Measurements from ENCODE around the gene EP400. TPM values are rescaled to one million over a fixed set of nuclear protein-coding genes. Genes with fewer than 3 reads are reported as not detected.
"Not testable (repeated sequence)": the region's sequence is repeated elsewhere in the genome, so short reads cannot be mapped to it uniquely, and the experiment has no call there.

Gene EP400
- total RNA-seq, 1 experiment from 2014 or later, result 6.7 TPM

DNA sequence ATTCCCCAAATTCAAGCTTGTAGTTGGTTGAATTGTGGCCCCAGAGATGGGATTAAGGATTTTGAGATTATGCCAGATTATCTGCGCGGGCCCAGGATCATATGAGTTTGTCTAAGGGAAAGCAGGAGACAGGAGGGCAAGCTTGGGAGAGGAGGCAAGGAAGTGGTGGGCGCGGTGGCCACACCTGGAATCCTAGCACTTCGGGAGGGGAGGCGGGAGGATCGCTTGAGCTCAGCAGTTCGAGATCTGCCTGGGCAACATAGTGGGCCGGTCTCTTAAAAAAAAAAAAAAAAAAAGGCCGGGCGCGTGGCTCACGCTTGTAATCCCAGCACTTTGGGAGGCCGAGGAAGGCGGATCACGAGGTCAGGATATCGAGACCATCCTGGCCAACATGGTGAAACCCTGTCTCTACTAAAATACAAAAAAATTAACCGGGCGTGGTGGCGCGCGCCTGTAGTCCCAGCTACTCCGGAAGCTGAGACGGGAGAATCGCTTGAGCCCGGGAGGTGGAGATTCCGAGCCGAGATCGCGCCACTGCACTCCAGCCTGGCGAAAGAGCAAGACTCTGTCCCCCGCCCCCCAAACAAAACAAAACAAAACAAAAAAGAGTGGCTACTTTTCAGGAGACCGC lies 21.5 kb upstream of the EP400 start:
- DNase-seq (ENCODE audit: low spot score), result no peak

DNA sequence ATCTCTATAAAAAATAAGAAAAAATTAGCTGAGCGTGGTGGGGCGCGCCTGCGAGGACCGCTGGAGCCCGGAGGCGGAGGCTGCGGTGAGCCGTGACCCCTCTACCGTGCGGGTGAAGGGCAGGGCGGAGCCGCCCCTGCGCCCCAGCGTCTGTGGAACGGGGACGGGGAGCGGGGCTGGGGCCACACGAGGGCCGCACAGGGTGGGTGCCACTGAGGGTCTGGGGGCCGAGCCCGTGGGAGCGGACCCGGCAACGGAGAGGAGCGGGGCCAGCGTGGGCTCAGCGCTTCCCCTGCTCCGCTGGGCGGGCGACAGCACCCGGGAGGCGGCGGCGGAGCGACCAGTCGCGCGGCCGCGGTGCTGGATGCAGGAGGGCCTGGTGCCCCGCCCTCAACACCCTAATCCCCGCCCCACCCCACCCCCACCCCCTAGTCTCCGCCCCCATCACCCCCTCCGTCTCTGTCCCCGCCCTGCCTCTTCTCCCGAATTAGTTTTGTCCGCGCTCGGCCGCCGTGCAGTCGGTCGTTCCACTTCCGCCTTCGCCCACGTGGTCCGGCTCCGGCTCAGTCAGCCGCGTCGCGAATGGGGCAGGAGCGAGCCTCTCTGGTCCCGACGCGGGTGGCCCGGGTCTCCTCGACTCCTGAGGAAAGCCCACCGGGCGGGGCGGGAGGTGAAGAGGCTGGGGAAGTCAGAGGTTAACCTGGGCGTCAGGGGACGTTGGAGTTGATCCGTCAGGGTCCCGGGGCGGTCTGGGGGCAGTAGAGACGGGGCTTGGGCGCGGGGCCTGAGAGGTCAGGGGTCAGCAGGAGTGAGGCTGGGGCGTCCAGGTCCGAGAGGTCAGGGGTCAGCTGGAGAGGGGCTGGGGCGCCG lies 20.8 kb upstream of the EP400 start, which contains the start of gene PUS1:
Gene PUS1 (plus strand): TSS at position 566 of the 870 bp plus-strand sequence. CDS start 447 bp downstream, outside the sequence.
- peak; percentile 93 for DNase-seq (ENCODE audit: low spot score)

DNA sequence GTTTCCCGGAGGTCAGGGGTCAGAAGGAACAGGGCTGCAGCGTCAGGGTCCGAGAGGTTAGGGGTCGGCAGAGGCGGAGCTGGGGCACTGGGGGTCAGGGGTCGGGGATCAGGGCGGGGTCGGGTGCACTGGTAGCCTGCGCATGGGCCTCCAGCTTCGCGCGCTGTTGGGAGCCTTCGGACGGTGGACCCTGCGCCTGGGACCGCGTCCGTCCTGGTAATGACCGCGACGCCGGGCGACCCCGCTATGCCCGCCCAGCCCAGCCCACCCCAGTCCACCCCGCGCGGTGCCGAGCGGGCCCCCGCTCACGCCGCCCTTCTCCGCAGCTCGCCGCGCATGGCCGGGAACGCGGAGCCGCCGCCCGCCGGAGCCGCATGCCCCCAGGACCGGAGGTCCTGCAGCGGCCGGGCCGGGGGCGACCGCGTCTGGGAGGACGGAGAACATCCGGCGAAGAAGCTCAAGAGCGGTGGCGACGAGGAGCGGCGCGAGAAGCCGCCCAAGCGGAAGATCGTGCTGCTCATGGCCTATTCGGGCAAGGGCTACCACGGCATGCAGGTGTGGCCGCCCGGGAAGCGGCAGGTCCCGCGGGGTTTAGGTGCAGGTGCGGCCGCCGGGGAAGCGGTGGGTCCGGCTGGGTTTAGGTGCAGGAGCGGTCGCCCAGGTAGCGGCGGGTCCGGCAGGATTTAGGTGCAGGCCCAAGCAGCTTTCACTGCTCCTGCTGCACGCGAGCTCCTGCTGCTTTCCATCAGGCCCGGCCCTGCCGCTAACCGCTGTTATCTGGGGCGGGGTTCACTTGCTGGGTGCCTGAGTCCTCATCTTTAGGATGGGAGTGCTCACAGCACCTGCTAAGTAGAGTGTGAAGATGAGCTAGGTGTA lies 19.9 kb upstream of the EP400 start:
- no peak for DNase-seq (ENCODE audit: low spot score)

DNA sequence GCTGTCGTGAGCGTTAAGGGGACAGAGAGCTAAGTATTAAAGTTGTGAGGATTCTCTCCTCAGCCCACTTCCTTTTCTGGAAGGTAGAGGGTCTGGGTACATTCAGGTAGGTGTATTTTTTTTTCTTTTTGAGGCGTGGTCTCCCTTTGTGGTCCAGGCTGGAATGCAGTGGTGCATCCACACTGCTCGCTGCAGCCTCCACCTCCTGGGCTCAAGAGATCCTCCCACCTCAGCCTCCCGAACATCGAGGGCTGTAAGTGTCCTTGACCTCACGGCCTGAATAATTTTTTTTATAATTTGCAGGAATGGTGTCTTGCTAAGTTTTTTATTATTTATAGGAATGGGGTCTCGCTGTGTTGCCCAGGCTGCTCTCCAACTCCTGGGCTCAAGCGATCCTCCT lies 19.2 kb upstream of the EP400 start:
- no peak for DNase-seq (ENCODE audit: low spot score)

DNA sequence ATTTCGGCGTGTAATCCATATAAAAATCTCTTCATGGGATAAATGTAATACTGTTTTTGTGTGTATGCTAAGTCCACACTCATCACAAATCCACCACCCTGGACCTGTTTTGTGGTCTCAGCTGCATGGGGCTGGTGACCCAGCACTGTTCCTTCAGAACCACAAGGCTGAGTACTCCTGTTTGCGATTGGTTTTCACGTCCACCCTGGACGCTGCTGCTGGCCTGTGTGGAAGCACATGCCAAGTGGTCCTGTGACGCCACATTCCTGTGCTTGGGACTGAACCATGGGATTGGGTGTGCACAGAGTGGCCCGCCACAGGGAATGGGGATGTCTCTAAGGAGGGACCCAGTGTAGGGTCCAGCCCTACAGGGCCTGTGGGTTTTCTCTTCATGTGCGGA lies 16.4 kb upstream of the EP400 start:
- DNase-seq (ENCODE audit: low spot score), result no peak

DNA sequence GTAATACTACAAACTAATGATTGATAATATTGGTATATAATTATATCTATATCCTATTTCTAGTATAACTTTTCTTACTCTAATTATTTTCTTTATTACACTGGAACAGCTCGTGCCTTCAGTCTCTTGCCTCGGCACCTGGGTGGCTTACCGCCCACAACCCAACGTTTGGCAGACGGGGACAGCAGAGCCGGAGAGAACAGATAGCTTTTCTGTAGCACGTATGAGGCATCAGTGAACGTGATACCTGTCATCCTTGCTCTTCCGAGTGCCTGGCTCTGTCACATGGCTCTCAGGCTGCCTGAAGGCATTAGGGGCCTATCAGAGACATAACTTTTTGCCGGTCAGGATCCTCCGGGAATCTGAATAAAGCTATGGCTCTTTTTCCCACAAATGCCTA lies 15.2 kb upstream of the EP400 start:
- no peak for DNase-seq (ENCODE audit: low spot score)

DNA sequence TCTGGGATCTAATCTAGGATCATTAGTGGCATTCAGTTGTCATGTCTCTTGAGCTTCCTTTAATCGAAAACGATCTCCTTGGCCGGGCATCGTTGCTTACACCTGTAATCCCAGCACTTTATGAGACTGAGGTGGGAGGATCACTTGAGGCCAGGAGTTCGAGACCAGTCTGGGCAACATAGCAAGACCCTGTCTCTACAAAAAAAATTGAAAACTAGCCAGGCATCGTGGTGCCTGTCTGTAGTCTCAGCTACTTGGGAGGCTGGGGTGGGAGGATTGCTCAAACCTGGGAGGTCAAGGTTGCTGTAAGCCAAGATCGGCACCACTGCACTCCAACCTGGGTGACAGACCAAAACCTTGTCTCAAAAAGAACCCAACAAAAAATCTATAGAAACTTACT lies 11.7 kb upstream of the EP400 start:
- no peak for DNase-seq (ENCODE audit: low spot score)

DNA sequence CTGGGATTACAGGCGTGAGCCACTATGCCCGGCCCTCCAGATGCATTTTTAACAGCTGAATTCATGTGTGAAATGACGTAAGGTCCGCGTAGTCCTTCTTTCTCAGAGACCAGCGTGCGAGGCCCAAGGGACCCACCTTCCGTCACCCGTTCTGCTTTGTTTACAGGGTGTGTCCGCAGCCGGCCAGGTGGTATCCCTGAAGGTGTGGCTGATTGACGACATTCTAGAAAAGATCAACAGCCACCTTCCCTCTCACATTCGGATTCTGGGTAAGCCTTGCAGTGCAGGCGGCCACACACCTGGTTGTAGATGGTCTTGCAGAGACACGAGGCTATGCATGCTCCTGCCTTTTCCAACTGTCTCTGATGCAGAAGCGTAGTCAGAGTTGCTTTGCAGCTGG lies 10.7 kb upstream of the EP400 start:
- DNase-seq (ENCODE audit: low spot score), result no peak

DNA sequence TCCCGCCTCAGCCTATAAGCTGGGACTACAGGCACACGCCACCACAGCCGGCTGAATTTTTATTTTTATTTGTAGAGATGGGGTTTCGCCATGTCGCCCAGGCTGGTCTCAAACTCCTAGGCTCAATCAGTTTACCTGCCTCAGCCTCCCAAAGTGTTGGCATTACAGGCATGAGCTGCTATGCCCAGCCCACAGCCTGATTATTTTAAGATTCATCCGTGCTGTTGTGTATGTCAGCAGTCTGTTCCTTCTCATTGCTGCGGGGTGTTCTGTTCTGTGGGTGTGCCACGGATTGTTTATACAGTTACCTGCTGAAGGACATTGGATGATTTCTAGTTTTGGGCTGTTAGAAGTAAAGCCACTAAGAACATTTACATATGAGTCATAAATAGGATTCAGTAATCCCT lies 9.6 kb upstream of the EP400 start:
- DNase-seq (ENCODE audit: low spot score), result no peak

DNA sequence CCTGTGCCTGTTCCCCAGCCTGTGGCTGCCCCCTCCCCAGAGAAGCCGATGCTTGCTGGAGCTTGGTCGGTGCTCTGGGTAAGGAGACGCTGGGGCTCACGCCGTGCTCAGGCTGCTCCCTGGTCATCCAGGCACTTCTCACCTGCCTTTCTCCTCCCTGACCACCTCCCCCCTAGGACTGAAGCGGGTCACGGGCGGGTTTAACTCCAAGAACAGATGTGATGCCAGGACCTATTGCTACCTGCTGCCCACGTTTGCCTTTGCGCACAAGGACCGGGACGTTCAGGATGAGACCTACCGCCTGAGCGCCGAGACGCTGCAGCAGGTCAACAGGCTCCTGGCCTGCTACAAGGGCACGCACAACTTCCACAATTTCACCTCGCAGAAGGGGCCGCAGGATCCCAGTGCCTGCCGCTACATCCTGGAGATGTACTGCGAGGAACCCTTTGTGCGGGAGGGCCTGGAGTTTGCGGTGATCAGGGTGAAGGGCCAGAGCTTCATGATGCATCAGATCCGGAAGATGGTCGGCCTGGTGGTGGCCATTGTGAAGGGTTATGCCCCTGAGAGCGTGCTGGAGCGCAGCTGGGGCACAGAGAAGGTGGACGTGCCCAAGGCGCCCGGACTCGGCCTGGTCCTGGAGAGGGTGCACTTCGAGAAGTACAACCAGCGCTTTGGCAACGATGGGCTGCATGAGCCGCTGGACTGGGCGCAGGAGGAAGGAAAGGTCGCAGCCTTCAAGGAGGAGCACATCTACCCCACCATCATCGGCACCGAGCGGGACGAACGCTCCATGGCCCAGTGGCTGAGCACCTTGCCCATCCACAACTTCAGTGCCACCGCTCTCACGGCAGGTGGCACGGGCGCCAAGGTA lies 8.4 kb upstream of the EP400 start:
- DNase-seq (ENCODE audit: low spot score), result no peak

DNA sequence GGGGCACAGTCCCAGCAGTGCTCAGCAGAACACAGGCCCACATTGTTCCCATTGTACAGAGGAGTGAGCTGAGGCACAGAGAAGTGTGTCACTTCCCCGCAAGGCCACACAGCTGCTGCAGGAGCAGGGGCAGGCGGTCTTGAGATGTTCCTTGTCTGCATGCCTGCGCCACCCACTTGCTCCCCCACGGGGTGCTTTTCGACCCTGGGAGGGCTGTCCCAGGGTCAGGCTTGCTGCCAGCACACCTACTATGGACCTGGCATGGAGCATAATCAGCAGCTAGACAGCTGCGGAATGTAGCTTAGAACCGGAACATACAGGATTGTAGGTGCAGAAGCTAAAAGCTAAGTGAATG lies 7.8 kb upstream of the EP400 start:
- DNase-seq (ENCODE audit: low spot score), result no peak

DNA sequence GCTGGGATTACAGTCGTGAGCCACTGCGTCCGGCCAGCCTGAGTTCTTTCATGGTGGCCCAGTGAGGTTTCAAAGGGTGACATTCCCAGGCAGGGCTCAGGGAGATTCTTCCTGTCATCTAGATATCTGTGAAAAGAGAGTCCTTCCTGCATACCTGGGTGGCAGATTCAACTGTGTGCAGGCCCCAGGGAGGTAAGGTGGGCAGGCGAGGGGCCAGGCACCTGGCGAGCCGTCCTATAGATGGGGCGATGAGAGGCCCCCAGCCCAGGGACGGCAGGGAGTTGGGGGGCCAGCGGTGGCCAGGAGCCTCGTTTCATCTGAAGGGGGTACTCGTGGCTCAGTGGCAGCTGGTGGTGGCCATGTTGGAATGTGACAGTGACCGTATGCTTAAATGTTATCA lies 7.1 kb upstream of the EP400 start:
- no peak for DNase-seq (ENCODE audit: low spot score)

DNA sequence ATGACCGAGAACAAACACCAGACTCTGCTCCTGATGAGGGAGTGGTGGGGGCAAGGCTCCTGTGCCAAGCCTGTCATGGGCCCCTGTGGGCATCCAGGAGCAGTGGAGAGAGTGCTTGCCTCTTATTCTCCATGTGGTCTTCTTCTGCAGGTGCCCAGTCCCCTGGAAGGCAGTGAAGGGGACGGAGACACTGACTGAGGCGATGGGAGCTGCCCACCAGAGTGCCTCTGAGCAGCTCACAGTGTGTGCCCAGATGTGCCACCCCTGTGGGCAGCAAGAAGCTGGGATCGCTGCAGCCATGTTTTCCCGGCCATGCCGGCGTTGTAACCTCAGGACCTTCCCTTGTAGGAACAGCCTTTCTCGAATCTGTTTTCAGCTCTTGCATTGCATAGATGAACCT lies 6.4 kb upstream of the EP400 start:
- DNase-seq (ENCODE audit: low spot score), result no peak

DNA sequence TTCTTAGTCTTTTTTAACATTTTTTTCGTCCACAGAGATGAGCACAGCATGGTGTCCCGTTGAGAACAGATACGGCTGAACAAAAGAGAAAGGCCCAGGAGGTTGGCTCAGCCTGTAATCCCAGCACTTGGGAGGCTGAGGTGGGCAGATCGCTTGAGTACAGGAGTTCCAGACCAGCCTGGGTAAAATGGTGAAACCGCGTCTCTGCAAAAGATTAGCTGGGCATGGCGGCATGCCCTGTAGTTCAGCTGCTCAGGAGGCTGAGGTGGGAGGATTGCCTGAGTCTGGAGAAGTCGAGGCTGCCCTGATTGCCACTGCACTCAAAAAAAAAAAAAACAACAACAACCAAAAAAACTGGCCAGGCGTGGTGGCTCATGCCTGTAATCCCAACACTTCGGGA lies 5.9 kb upstream of the EP400 start:
- no peak for DNase-seq (ENCODE audit: low spot score)

DNA sequence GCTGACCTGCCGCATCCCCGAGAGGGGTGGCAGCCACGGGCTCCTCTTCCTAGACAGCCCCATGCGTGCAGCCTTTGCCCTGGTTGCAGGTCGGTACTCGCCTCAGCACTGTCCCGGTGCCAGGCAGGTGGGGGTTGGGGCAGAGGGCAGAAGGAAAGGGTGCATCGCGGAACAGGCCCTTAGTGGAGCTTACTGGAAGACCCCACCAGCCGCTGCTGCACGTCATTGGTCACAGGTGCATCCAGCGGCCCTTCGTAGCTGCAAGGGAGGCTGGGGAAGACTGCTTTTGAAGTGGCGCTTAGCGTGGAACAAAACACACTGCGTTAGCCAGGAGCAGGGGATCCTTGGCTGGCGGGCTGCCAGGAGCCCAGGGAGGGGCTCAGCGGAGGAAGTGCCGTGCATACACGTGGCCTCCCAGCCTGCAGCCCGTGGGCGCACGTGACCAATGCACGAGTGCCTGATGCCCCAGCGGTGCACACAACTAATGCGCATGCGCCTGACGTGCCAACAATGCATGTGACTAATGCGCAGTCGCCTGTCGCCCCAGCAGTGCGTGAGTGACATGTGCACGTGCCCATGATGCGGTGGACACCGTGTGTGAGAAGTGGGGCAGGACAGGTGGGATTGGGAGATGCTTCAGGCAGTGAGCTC lies 5.0 kb upstream of the EP400 start:
- DNase-seq (ENCODE audit: low spot score), result no peak

DNA sequence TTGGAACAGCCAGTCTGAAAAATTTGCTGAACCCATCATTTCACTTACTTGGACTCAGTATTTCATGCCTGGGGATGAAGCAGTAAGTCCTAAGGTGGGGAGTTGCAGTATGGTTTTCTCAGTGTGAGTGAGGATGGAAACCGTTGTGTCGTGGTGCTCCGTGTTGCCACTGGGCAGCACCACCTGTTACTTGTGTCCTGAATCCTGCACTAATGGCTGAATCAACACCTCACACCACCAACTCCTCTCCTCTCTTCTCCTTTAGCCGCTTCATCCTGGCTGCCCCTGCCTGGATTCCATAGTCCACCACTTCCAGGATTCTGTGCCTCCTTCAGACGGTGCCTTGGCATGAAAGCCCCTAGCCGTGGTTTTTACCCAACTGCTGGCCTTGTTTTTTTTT lies 3.0 kb upstream of the EP400 start:
- DNase-seq (ENCODE audit: low spot score), result no peak

DNA sequence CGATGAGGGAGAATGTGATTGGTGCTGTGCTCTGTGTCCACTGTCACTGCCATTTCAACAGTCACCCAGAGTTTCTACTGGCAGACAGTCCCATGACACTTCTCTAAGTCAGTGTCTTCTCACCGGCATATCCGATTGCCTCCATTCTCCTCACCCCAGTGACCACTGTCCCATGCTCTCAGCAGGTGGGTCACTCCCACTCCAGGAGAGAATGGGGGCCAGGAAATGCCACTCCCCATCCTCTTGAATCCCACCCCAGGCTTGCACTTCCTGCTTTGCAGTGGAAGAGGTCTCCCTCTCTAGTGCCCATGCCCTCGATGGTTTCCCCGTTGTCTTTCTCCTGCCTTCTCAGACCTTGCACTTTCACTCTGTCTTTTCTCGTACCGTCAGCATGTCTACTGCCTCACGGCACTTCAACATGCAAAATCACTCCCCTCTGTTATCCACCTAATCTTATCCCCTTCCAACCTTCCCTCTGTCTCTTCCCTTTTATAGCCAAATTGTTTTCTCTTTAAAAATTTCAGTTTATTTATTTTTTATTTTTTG lies 2.2 kb upstream of the EP400 start:
- DNase-seq (ENCODE audit: low spot score), result no peak

DNA sequence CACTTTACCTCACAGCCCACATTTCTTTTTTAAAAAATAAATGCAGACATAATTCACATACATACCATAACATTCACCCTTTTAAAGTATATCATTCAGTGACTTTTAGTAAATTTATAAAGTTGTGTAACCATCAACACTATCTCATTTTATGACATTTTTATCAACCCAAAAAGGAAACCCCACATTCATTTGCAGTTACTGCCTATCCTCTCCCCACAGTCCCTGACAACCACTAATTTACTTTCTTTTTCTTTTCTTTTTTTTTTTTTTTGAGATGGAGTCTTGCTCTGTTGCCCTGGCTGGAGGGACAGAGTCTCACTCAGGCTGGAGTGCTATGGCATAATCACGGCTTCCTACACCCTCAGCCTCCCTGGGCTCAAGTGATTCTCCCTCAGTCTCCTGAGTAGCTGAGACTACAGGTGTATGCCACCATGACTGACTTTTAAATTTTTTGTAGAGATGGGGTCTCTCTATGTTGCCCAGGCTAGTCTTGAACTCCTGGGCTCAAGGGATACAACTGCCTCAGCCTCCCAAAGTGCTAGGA lies 1.5 kb upstream of the EP400 start:
- no peak for DNase-seq (ENCODE audit: low spot score)

DNA sequence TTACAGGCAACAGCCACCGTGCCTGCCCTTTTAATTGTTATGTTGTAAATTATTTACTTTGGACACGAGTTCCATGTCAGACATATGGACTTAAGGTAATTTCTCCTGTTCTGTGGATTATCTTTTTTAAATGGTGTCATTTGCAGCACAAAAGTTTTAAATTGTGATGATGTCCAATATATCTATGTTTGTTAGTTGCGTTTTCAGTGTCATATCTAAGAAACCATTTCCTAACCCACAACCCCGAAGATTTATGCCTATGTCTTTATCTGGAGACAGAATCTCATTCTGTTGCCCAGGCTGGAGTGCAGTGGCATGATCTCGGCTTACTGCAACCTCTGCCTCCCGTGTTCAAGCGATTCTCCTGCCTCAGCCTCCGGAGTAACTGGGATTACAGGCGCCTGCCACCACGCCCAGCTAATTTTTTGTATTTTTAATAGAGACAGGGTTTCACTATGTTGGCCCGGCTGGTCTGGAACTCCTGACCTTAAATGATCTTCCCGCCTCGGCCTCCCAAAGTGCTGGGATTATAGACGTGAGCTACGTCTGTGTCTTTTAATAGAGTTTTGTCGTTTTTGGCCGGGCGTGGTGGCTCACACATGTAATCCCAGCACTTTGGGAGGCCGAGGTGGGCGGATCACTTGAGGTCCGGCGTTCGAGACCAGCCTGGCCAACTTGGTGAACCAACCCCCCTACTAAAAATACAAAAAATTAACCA lies 870 bp upstream of the EP400 start:
- not testable (repeated sequence) for DNase-seq (ENCODE audit: low spot score)
